K562 (cell line): ENCODE results near the gene REEP6. TPM values are rescaled to one million over a fixed set of nuclear protein-coding genes. Genes with fewer than 3 reads are reported as not detected.
A peak's percentile ranks its signal among the peaks of the same experiment; 100 is the strongest.

ENCODE experiments used
- KDM5B ChIP-seq: fragments of 200-600 bp; sonication (generic); IDR thresholded peaks from 2 replicates; pipeline ENCODE4 v1.6.1; 2012; ENCODE audit warnings: low read depth, mild to moderate bottlenecking, moderate library complexity, low read length, control low read depth, inconsistent platforms; ENCODE audit not compliant: insufficient replicate concordance
- KLF6 ChIP-seq: fragments of 250-450 bp; sonication (Bioruptor Pico); IDR thresholded peaks from 2 replicates; pipeline ENCODE4 v1.4.0; 2020; ENCODE audit warnings: mild to moderate bottlenecking, moderate library complexity, borderline replicate concordance
- MGA ChIP-seq: fragments of 450-650 bp; IDR thresholded peaks from 2 replicates; pipeline ENCODE4 v1.6.1; 2016; ENCODE audit warnings: mild to moderate bottlenecking, moderate library complexity
- MTA3 ChIP-seq: fragments of 450-650 bp; formaldehyde crosslinking; IDR thresholded peaks from 2 replicates; pipeline ENCODE4 v1.6.1; 2017; ENCODE audit warnings: mild to moderate bottlenecking, borderline replicate concordance
- NELFE ChIP-seq: IDR thresholded peaks from 2 replicates; pipeline ENCODE4 v1.6.1; 2011; ENCODE audit warnings: mild to moderate bottlenecking; ENCODE audit not compliant: insufficient read depth, insufficient read length
- TBL1XR1 ChIP-seq, 2 experiments: IDR thresholded peaks; 2 replicates each; pipeline ENCODE4 v1.6.1; 2012; ENCODE audit warnings: improper control_type of control experiment in 2 of 2, low read length in 2 of 2, mild to moderate bottlenecking in 1 of 2
- TCF7 ChIP-seq: sonication (generic); IDR thresholded peaks from 2 replicates; pipeline ENCODE4 v1.6.1; 2016; ENCODE audit warnings: antibody characterized with exemption, borderline replicate concordance
- THRB ChIP-seq: fragments of 450-650 bp; formaldehyde crosslinking; conservative IDR thresholded peaks from 2 replicates; pipeline ENCODE4 v1.4.0; 2022; ENCODE audit warnings: mild to moderate bottlenecking, missing genetic modification characterization
- VEZF1 ChIP-seq: fragments of 200-800 bp; sonication (Bioruptor generic); IDR thresholded peaks from 2 replicates; pipeline ENCODE4 v1.6.1; 2017; ENCODE audit warnings: missing genetic modification characterization, missing compliant biosample characterization
- polyA plus RNA-seq, 8 experiments: library from polyadenylated mRNA; depleted of rRNA in 4 of 8; stranded (reverse) in 5 of 8; unstranded in 3 of 8; fragments of >200 nt; fragmentation: Nextera tagmentation in 2 of 8; fragmentation: Illumina TruSeq in 1 of 8; extraction: Ambion mirVana in 2 of 8; extraction: Trizol in 1 of 8; gene quantifications; 2 replicates each; pipeline versions ENCODE4 v1.2.1 to v1.2.3, GENCODE V29; 2011 to 2014; ENCODE audit warnings: inconsistent platforms in 1 of 8, missing spikeins in 1 of 8
- total RNA-seq, 7 experiments: library from RNA; depleted of rRNA in 6 of 7; stranded (reverse); fragments of >200 nt in 6 of 7; fragmentation: Illumina TruSeq in 2 of 7; extraction: Trizol in 2 of 7; gene quantifications; 2 replicates each; pipeline versions ENCODE4 v1.2.1 to v1.2.3, GENCODE V29; 2011 to 2021; ENCODE audit warnings: low replicate concordance in 1 of 7

Gene REEP6
- total and polyA plus RNA-seq, 9 of the 15 experiments (the other 6 are each of a cell fraction or from before 2014, with no cell fraction given), result 1.2 to 64.2 (median 12.7) TPM

GRCh38 chr19:1478934-1479707 lies 11.9 kb upstream of the REEP6 start, which contains the start of gene C19orf25 (continued):
- TF ChIP-seq VEZF1 (CRISPR knock-in tag) (peak; percentile 89), THRB (CRISPR knock-in tag) (0 out of 2 replicates have a peak, but pooled peaks have one; percentile 48), MTA3 (peak; percentile 92), NELFE (no peak), MGA (peak; percentile 81), KLF6 (CRISPR knock-in tag) (0 out of 2 replicates have a peak, but pooled peaks have one; percentile 53), KDM5B (peak; percentile 71), TCF7 (peak; percentile 33; the same call in 1 of the 2 replicates), TBL1XR1 (IDR thresholded peaks at IDR 0.05; ENCODE audit: low read length in 2 of 2) (0 out of 4 replicates have a peak, but pooled peaks of 1 of the 2 experiments have one; percentile 32)
